ENCODE measurements around the gene ZNF568.

The ZNF568 gene

GRCh38 chr19:36915992-36916830, at the start of gene ZNF568, which contains the start of gene ZNF829:
Gene ZNF568, plus strand, starts transcription at chr19:36916332. Its CDS starts 6,439 bp downstream, at chr19:36922771.
Gene ZNF829, minus strand, starts transcription at chr19:36916291. Its CDS starts 1,124 bp downstream, at chr19:36915167.
- DNase-seq = peak; percentile 91

- no peak for DNase-seq
These were observed 38.9 kb upstream of the ZNF568 start for GRCh38 chr19:36876993-36877938.

- DNase-seq = no peak
These were observed 24.3 kb upstream of the ZNF568 start for GRCh38 chr19:36891768-36892357.

GRCh38 chr19:36894849-36895383, 21.2 kb upstream of the ZNF568 start:
- no peak for DNase-seq

- no peak for DNase-seq
These were observed 17.7 kb upstream of the ZNF568 start for GRCh38 chr19:36898422-36898821.

- peak; percentile 6 for DNase-seq
These were observed 859 bp downstream of the ZNF568 start for GRCh38 chr19:36916991-36917390.

- DNase-seq = no peak
These were observed 2.0 kb downstream of the ZNF568 start for GRCh38 chr19:36918090-36918489.

GRCh38 chr19:36931684-36932083, 15.6 kb downstream of the ZNF568 start:
- DNase-seq = no peak

GRCh38 chr19:36939153-36939552, 23.0 kb downstream of the ZNF568 start:
- no peak for DNase-seq

- DNase-seq = no peak
These were observed 34.4 kb downstream of the ZNF568 start for GRCh38 chr19:36950335-36951119.

- DNase-seq = no peak
These were observed 46.2 kb downstream of the ZNF568 start for GRCh38 chr19:36962346-36962745.

- DNase-seq = no peak
These were observed 47.1 kb downstream of the ZNF568 start for GRCh38 chr19:36963280-36963679.

- no peak for DNase-seq
These were observed 56.4 kb downstream of the ZNF568 start for GRCh38 chr19:36972571-36972970.

- peak; percentile 74 for DNase-seq
These were observed 57.1 kb downstream of the ZNF568 start for GRCh38 chr19:36973021-36973843.

- DNase-seq = no peak
These were observed 57.7 kb downstream of the ZNF568 start for GRCh38 chr19:36973844-36974195.

- DNase-seq = no peak
These were observed 70.0 kb downstream of the ZNF568 start for GRCh38 chr19:36986131-36986530.

- no peak for DNase-seq
These were observed 70.5 kb downstream of the ZNF568 start for GRCh38 chr19:36986601-36987000.

GRCh38 chr19:36987091-36987490, 71.0 kb downstream of the ZNF568 start:
- DNase-seq = no peak

GRCh38 chr19:36997152-36997842, 81.2 kb downstream of the ZNF568 start:
- DNase-seq = no peak

- no peak for DNase-seq
These were observed 81.7 kb downstream of the ZNF568 start for GRCh38 chr19:36997843-36998235.

- no peak for DNase-seq
These were observed 83.2 kb downstream of the ZNF568 start for GRCh38 chr19:36999313-36999712.
